HG03103 (cell line): ENCODE measurements around the gene RPS6KA2.

ENCODE experiments used
- ATAC-seq: cut with Tn5 transposase; IDR thresholded peaks from one replicate; pipeline ENCODE4 v1.9.1; 2021; ENCODE audit warnings: low read depth; ENCODE audit not compliant: unreplicated experiment

Gene RPS6KA2

GRCh38 chr6:166627033-166627874, at the start of gene RPS6KA2:
Gene RPS6KA2, minus strand, starts transcription at chr6:166627251. Its CDS starts 232 bp downstream, at chr6:166627019.
- peak; percentile 86 for ATAC-seq

- ATAC-seq = no peak
Measured at GRCh38 chr6:166676270-166676860, 49.3 kb upstream of the RPS6KA2 start.

GRCh38 chr6:166675736-166676135, 48.7 kb upstream of the RPS6KA2 start:
- ATAC-seq = no peak

GRCh38 chr6:166673309-166673708, 46.3 kb upstream of the RPS6KA2 start:
- no peak for ATAC-seq

- no peak for ATAC-seq
Measured at GRCh38 chr6:166672624-166673206, 45.7 kb upstream of the RPS6KA2 start.

- ATAC-seq = no peak
Measured at GRCh38 chr6:166672146-166672545, 45.1 kb upstream of the RPS6KA2 start.

GRCh38 chr6:166671434-166672081, 44.5 kb upstream of the RPS6KA2 start:
- ATAC-seq = no peak

- ATAC-seq = no peak
Measured at GRCh38 chr6:166670894-166671293, 43.8 kb upstream of the RPS6KA2 start.

- ATAC-seq = no peak
Measured at GRCh38 chr6:166670013-166670412, 43.0 kb upstream of the RPS6KA2 start.

GRCh38 chr6:166667796-166668610, 41.0 kb upstream of the RPS6KA2 start:
- no peak for ATAC-seq

GRCh38 chr6:166664135-166664534, 37.1 kb upstream of the RPS6KA2 start:
- ATAC-seq = no peak

- ATAC-seq = no peak
Measured at GRCh38 chr6:166663568-166663967, 36.5 kb upstream of the RPS6KA2 start.

GRCh38 chr6:166662690-166663089, 35.6 kb upstream of the RPS6KA2 start:
- ATAC-seq = no peak

- ATAC-seq = no peak
Measured at GRCh38 chr6:166661327-166662085, 34.5 kb upstream of the RPS6KA2 start.

GRCh38 chr6:166660157-166660688, 33.2 kb upstream of the RPS6KA2 start:
- ATAC-seq = no peak

- ATAC-seq = no peak
Measured at GRCh38 chr6:166659581-166659980, 32.5 kb upstream of the RPS6KA2 start.

- ATAC-seq = no peak
Measured at GRCh38 chr6:166658792-166659150, 31.7 kb upstream of the RPS6KA2 start.

- no peak for ATAC-seq
Measured at GRCh38 chr6:166658115-166658791, 31.2 kb upstream of the RPS6KA2 start.

- ATAC-seq = no peak
Measured at GRCh38 chr6:166657531-166657930, 30.5 kb upstream of the RPS6KA2 start.
